Measurements from ENCODE around the gene DNAJC10. TPM values are rescaled to one million over a fixed set of nuclear protein-coding genes. Genes with fewer than 3 reads are reported as not detected.

Gene DNAJC10
- total and polyA plus RNA-seq, 10 of the 15 experiments (the other 5 are each of a cell fraction or from before 2014, with no cell fraction given): 9.1 to 67.9 (median 38.2) TPM

DNA sequence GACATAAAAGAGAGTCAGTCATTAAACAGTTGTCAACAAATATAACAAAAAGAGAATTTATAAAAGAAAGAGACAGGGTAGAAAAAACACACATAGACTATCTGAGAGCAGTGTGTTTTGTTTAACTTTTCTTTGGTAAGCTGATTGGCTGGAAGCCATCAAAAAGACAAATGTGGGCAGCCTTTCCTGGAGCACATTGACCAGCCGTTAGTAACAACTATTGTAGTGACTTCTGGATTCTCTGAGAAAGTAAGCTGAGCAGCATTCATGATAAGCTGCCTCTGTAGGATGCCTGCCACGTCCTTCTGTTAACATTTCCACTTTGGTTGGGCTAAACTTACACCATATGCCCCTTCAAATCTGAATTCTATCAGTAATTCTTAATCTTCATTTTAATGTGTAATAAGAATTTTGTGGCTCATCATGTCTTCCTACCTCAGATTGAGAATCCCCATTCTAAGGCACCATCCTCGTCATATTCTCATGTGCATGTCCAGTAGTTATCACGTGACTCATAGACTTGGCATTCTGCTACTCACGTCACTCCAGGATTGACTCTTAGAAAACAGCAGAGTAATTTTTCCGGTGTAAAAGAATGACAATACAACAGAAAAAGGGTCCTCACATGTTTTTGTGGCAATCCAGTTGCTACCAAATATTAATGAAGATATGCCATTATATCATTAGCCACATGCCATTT, 43.4 kb upstream of the DNAJC10 start:
- ChIA-PET RAD21 (ENCODE audit: unreplicated experiment) (no interaction called here), POLR2A (no interaction called here), SMC1A (ENCODE audit: uncharacterized antibody, unreplicated experiment) (no interaction called here), CTCF (interaction anchor here (0.8 kb wide), 1 partner anchor 307 kb away, joined by 5 read pairs; no protein-coding TSS in a partner anchor)
- Histone ChIP-seq H3K36me3 (ENCODE audit: control insufficient read depth in 2 of 2, insufficient read depth in 2 of 2, low read length in 1 of 2) (no peaks in the 10 kb centered on the region), H3K4me2 (ENCODE audit: control insufficient read depth, insufficient read depth) (no peak overlapping the region), H4K20me1 (ENCODE audit: control insufficient read depth, insufficient read depth) (no peaks in the 10 kb centered on the region), H3K4me1 (ENCODE audit: control insufficient read depth, insufficient read depth, low read length) (no peaks in the 10 kb centered on the region), H3K27ac (ENCODE audit: control insufficient read depth, insufficient read depth) (no peak overlapping the region), H3K79me2 (ENCODE audit: control insufficient read depth, insufficient read depth, low read length) (no peaks in the 10 kb centered on the region), H2AFZ (ENCODE audit: control insufficient read depth, low read depth, low read length) (no peak overlapping the region), H3K9me3 (replicated peaks; ENCODE audit: control insufficient read depth, insufficient read depth, low read length) (no peaks in the 10 kb centered on the region), H3K27me3 (replicated peaks in 1 of 2; ENCODE audit: control insufficient read depth in 2 of 2, insufficient read depth in 2 of 2, low read length in 1 of 2) (peaks cover 0 to 1% of the 10 kb centered on the region in 2 experiments; a peak in 2 of 4 replicates), H3K9ac (ENCODE audit: control insufficient read depth, insufficient read depth, low read length) (no peak overlapping the region), H3K4me3 (no peak overlapping the region)
- ATAC-seq (no peak), FAIRE-seq (no peak), DNase-seq (ENCODE audit: low read depth, low spot score) (no peak)
- no TSS peak for BruUV-seq (replicated peaks)
- TF ChIP-seq SMC3 (IDR thresholded peaks at IDR 0.05; ENCODE audit: borderline replicate concordance, low read length) (no peak), IRF4 (IDR thresholded peaks at IDR 0.05; ENCODE audit: low read depth, low read length) (no peak), RAD51 (IDR thresholded peaks at IDR 0.05) (no peak), ZBTB4 (CRISPR knock-in tag; IDR thresholded peaks at IDR 0.05) (no peak), ZZZ3 (IDR thresholded peaks at IDR 0.05; ENCODE audit: control insufficient read depth, insufficient read length, low read depth) (no peak), TARDBP (IDR thresholded peaks at IDR 0.05; ENCODE audit: borderline replicate concordance) (no peak), CHD2 (IDR thresholded peaks at IDR 0.05; ENCODE audit: borderline replicate concordance, low read depth, low read length) (no peak), ZNF622 (IDR thresholded peaks at IDR 0.05) (no peak)
- in situ Hi-C loops (cut with MboI) (no loop called here), intact Hi-C loops (cut with micrococcal nuclease; ENCODE audit: unreplicated experiment) (no loop called here)
- WGBS (ENCODE audit: insufficient coverage, insufficient replicate concordance, low lambda C conversion rate, missing lambda C conversion rate): 38% methylated on average over 6 of the region's 6 CpGs

All from GM12878 (cell line).